Measurements from ENCODE around the gene PTCD3.

Gene PTCD3

DNA sequence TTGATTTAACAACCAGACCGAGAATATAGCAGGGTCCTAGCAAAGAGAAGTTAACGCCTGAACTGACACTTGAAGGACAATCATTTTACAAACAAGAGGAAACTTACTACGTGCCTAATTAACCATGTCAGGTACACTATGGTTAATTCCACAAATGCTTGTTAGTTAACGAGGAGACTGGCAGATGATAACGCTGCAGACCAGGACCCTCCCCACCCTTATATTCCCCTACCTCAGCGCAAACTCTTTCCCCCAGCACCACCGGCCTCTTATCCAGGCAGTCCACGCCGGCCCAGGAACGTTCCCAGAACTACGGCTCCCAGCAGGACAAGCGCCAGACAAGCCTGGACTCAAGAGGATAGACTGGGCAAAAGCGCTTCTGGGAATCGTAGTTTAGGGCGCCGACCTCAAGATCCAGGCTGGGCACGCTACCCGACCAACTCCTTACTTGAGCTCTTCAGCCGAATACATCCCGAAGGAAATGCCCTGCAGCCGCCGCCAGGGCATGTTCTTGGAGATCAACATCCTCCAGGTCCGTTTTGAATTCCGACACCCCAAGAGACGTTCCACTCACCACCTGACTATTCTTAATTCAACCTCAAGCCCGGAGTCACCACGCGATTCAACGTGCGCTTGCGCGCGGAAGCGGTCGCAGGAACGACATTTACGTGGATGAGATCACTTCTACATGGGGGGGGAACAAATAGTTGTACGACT is 625 bp upstream of the PTCD3 start, which contains the start of gene POLR1A:
Gene POLR1A, minus strand, starts transcription at position 635 of the 717 bp plus-strand sequence. Its CDS starts 110 bp downstream, at position 525.
- H3K4me1 Mint-ChIP-seq (ENCODE audit: low read depth) = peaks cover 50% of the 10 kb centered on the region
- H3K4me3 Mint-ChIP-seq = peak within 1 kb of the TSS; percentile 90
- H3K27ac Mint-ChIP-seq = peak within 1 kb of the TSS; percentile 99
- peaks cover 30% of the 10 kb centered on the region for H3K36me3 Mint-ChIP-seq (ENCODE audit: low read depth)
- H3K27me3 Mint-ChIP-seq (ENCODE audit: low read depth) = no peaks in the 10 kb centered on the region
- H3K9me3 Mint-ChIP-seq = peaks cover 5% of the 10 kb centered on the region

DNA sequence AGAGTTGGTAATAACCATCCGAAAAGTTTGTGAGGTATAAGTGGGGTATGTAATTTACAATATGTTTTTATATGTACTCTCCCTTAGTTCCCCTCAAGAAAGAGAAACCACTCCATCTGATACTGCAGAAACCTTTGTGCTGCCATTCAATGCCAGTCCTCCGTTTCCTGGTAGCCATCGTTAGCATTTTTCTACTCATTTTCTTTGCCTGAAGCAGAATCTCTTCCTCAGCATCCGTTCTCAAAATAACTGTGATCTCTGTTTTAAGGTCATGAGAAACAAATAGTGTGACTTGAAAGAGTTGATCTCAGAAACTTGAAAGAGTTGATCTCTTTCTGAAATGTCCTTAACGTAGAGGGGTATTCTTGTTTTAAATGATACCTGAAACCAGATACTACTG is 996 bp downstream of the PTCD3 start:
- peaks cover 48% of the 10 kb centered on the region for H3K4me1 Mint-ChIP-seq (ENCODE audit: low read depth)
- H3K27ac Mint-ChIP-seq = peak overlapping the region; percentile 99
- peak overlapping the region; percentile 90 for H3K4me3 Mint-ChIP-seq
- H3K27me3 Mint-ChIP-seq (ENCODE audit: low read depth) = no peaks in the 10 kb centered on the region
- H3K9me3 Mint-ChIP-seq = peaks cover 5% of the 10 kb centered on the region
- peaks cover 34% of the 10 kb centered on the region for H3K36me3 Mint-ChIP-seq (ENCODE audit: low read depth)

DNA sequence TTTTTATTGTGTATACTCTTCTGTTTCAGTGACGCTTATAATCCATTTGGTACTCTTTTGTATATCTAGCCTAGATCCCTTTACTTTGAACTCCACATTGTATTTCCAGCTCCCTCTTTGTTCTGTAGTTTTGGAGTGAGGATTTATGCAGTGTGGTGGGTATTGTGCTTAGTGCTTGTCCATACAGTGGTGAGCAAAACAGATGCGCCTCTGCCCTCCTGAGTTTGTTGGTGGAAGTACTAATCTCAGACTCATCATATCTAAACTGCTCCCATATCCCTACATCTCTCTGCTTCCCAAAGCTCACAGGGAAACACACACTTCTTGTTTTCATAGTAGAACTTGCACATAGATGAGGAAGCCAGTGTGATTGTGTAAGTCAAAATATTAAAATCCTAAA is 12.1 kb downstream of the PTCD3 start:
- Mint-ChIP-seq H3K4me3 (no peak overlapping the region), H3K36me3 (ENCODE audit: low read depth) (peaks cover 62% of the 10 kb centered on the region), H3K9me3 (no peaks in the 10 kb centered on the region), H3K27ac (no peak overlapping the region), H3K27me3 (ENCODE audit: low read depth) (no peaks in the 10 kb centered on the region), H3K4me1 (ENCODE audit: low read depth) (peaks cover 5% of the 10 kb centered on the region)

DNA sequence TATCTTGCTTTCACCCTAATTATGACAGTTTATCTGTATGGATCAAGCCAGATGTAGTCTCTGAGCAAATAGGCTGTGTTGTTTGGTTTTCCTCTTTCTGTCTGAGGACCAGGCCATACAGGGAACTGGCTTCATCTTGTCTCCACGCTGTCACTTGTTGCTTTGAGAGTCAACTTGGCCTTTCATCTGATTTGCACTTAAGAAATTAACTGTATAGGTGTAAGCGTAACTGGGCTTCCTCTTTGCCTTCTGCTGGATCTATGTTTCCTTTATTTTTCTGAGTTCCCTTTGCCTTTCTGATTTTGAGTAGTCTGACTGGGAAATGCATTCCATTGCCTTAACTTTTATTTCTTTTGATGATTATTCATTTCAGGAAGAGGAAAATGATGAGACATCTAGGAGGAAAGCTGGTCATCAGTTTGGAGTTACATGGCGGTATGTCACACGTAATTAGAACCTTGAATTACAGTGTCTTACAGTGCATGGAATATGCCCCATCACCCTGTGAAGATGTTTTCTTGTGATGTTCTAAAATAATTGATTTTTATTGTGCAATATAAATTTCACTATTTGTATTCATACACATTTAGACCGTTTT is 17.4 kb downstream of the PTCD3 start:
- Mint-ChIP-seq H3K36me3 (ENCODE audit: low read depth) (peaks cover 64% of the 10 kb centered on the region), H3K4me3 (no peak overlapping the region), H3K4me1 (ENCODE audit: low read depth) (no peaks in the 10 kb centered on the region), H3K27me3 (ENCODE audit: low read depth) (no peaks in the 10 kb centered on the region), H3K27ac (no peak overlapping the region), H3K9me3 (no peaks in the 10 kb centered on the region)

DNA sequence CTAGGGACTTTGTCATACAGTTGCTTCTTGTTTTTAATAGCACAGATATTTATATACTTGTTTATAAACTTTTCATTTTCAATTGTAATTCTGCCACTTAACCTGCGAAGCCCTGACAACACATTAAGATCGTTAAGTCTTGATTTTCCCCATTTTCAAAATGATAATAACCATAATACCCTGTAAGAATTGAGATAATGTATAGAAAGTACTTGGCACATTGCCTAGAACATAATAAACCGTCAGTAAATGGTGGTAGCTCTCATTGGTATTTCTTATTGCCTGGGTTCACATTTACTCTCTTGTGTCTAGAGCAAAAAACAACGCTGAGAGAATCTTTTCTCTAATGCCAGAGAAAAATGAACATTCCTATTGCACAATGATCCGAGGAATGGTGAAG is 18.6 kb downstream of the PTCD3 start:
- Mint-ChIP-seq H3K9me3 (no peaks in the 10 kb centered on the region), H3K4me1 (ENCODE audit: low read depth) (no peaks in the 10 kb centered on the region), H3K36me3 (ENCODE audit: low read depth) (peaks cover 61% of the 10 kb centered on the region), H3K4me3 (no peak overlapping the region), H3K27ac (no peak overlapping the region), H3K27me3 (ENCODE audit: low read depth) (no peaks in the 10 kb centered on the region)

DNA sequence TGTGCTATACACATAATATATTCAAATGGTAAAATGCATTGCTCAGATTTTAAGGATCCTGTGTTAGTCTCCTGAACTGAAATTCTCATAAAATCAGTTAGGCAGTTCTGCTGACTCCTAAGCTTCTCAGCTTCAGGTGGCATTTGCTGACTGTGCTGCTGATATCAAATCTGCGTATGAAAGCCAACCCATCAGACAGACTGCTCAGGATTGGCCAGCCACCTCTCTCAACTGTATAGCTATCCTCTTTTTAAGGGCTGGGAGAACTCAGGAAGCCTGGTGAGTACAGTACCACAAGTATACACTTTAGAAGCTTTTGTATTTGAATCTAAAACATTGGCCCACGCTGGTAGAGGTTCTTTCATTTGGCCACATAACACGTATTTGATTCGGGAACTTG is 28.7 kb downstream of the PTCD3 start:
- peaks cover 71% of the 10 kb centered on the region for H3K36me3 Mint-ChIP-seq (ENCODE audit: low read depth)
- peaks cover 2% of the 10 kb centered on the region for H3K4me1 Mint-ChIP-seq (ENCODE audit: low read depth)
- H3K27me3 Mint-ChIP-seq (ENCODE audit: low read depth) = no peaks in the 10 kb centered on the region
- no peak overlapping the region for H3K27ac Mint-ChIP-seq
- no peaks in the 10 kb centered on the region for H3K9me3 Mint-ChIP-seq
- no peak overlapping the region for H3K4me3 Mint-ChIP-seq

DNA sequence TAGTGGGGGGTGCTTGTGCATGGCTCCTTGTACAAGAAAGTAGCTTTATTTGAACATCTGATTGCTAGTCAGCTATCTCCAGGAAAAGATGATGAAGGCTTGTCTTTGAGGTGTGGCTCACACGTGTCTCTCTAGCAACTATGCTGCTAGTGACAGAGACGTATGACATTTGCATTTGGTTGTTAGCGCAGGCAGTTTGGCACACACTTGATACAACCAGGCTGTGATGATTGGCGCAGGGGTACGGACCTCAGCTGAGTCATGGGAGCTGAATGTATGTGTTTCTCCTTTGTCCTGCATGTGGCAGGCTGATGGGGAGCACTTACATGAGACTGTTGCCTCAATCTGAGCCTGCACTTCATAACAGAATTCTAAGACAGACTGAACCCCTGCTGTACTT is 29.6 kb downstream of the PTCD3 start:
- peaks cover 71% of the 10 kb centered on the region for H3K36me3 Mint-ChIP-seq (ENCODE audit: low read depth)
- no peak overlapping the region for H3K4me3 Mint-ChIP-seq
- no peaks in the 10 kb centered on the region for H3K27me3 Mint-ChIP-seq (ENCODE audit: low read depth)
- H3K27ac Mint-ChIP-seq = no peak overlapping the region
- no peaks in the 10 kb centered on the region for H3K9me3 Mint-ChIP-seq
- peaks cover 2% of the 10 kb centered on the region for H3K4me1 Mint-ChIP-seq (ENCODE audit: low read depth)

DNA sequence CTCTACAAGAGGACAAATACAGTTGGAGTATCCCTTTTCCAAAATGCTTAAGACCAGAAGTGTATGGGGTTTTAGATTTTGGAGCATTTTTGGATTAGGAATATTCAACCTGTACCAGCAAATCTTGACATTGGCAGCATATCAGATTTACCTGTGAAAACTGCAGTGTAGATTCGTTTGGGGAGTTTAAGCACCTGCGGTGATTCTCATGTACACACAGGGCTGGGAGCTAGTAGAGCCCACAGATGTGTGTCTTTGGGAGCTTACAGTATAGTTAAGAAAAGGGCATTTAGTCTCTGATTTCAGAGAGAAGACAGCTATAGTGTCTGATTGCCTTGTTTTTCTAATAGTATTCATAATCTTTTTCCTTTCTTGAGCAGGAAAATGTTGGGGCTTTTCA is 30.1 kb downstream of the PTCD3 start:
- Mint-ChIP-seq H3K9me3 (no peaks in the 10 kb centered on the region), H3K4me3 (no peak overlapping the region), H3K36me3 (ENCODE audit: low read depth) (peaks cover 70% of the 10 kb centered on the region), H3K4me1 (ENCODE audit: low read depth) (peaks cover 2% of the 10 kb centered on the region), H3K27me3 (ENCODE audit: low read depth) (no peaks in the 10 kb centered on the region), H3K27ac (no peak overlapping the region)

DNA sequence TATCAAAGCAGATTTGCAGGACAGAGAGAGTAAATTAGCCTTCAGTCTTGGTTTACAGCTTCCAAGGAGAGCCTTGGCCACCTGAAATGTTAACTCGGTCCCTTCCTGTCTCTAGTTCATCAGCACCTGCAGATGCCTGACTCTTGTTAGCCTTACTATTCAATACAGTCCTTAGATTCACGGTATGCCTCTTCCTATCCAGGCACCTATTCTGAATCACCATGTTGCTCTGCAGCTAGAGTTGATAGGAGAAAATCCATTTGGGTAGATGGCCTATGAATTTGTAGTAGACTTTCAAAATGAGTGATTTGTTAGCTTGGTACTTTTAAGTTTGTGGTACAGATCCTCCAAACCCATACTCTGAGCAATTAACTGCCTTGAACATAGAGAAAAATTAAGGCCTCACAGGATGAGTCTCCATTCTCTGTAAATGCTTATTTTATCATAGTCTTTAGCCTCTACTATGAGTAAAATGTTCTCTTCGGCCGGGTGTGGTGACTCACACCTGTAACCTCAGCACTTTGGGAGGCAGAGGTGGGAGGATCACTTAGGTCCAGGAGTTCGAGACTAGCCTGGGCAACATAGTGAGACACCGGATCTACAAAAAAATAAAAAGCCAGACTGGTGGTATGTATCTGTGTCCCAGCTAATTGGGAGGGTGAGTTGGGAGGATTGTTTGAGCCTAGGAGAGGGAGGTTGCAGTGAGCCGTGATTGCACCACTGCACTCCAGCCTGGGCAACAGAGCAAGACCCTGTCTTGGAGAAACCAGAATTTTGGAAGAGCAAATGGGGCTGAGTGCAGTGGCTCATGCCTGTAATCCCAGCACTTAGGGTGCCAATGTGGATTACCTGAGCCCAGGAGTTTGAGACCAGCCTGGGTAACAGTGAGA is 32.9 kb downstream of the PTCD3 start:
- peaks cover 2% of the 10 kb centered on the region for H3K4me1 Mint-ChIP-seq (ENCODE audit: low read depth)
- no peak overlapping the region for H3K4me3 Mint-ChIP-seq
- H3K9me3 Mint-ChIP-seq = no peaks in the 10 kb centered on the region
- H3K27me3 Mint-ChIP-seq (ENCODE audit: low read depth) = no peaks in the 10 kb centered on the region
- no peak overlapping the region for H3K27ac Mint-ChIP-seq
- H3K36me3 Mint-ChIP-seq (ENCODE audit: low read depth) = peaks cover 65% of the 10 kb centered on the region

DNA sequence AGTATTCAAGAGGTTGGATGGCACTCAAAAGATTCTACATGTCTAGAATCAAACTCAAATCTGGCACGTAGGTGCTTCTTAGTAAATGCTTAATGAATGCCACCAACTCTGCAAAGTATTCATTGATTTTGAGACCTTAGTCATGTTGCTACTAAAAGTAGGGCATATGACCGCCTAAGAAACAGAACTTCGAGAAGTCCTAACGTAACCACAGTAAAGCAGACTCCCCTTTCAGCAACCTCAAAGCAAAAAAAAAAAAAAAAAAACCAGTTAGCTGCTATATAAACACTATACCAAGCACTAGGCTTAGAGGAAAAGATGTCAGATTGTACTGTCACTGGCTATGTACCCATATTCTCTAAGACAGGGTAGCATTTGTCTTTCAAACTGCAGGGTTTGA is 33.9 kb downstream of the PTCD3 start:
- Mint-ChIP-seq H3K36me3 (ENCODE audit: low read depth) (peaks cover 65% of the 10 kb centered on the region), H3K4me3 (no peak overlapping the region), H3K4me1 (ENCODE audit: low read depth) (peaks cover 5% of the 10 kb centered on the region), H3K9me3 (no peaks in the 10 kb centered on the region), H3K27me3 (ENCODE audit: low read depth) (no peaks in the 10 kb centered on the region), H3K27ac (no peak overlapping the region)

DNA sequence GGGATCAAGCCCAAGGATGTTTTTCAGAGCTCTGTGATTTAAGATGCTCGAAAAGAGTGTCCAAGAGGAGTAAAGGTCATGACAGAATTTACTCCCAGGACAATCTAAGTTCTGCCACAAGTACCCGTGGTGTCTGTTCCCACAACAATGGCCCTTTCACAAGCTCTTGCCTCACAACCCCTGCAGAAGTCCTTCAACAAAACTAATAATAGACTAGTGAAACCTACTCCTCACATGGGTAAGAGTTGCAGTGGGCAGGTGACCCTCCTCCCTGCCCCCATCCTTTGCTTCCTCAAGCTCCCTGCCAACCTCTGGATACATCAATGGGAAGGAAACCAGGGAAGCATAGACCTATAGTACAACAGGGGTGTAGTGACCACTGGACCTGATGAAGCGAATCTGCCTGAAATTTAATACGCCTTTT is 34.9 kb downstream of the PTCD3 start:
- no peak overlapping the region for H3K4me3 Mint-ChIP-seq
- H3K27ac Mint-ChIP-seq = no peak overlapping the region
- no peaks in the 10 kb centered on the region for H3K27me3 Mint-ChIP-seq (ENCODE audit: low read depth)
- H3K4me1 Mint-ChIP-seq (ENCODE audit: low read depth) = peaks cover 5% of the 10 kb centered on the region
- peaks cover 58% of the 10 kb centered on the region for H3K36me3 Mint-ChIP-seq (ENCODE audit: low read depth)
- H3K9me3 Mint-ChIP-seq = no peaks in the 10 kb centered on the region

DNA sequence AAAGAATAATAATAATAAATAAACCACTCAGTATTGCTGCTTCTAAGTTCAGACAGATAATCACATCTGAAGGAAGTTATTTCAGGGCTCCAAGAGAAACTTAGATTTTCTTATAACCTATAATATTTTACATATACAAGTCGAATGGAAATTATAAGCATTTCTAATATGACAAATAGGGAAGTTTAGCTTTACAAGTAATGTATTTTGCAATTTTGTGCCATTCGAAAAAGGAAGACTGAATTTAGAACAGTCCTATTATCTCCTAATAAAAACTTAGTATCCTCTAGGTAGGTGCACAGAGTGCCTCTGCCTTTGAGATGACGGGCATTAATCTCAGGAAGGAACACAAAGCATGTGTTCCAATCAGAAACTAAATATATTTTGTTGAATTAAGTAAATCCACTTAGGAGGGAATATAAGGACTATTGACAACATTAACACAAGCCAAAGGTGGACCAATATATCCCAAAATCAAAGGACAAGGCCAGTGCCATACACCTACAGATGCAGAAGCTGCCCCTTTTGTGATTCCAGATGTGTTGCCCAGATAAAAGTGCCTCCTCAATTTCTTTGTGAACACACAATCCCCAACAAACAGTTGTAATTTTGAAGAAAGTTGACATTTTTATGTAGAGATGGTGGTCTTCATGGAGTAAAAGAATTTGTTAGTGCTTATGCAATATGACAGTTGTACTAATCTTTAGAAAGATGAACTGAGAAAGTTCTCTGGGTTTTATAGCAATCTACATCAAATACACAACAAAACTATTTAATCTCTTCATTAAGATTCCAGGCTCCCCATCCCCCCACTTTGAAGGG is 36.6 kb downstream of the PTCD3 start:
- no peak overlapping the region for H3K4me3 Mint-ChIP-seq
- H3K27ac Mint-ChIP-seq = no peak overlapping the region

DNA sequence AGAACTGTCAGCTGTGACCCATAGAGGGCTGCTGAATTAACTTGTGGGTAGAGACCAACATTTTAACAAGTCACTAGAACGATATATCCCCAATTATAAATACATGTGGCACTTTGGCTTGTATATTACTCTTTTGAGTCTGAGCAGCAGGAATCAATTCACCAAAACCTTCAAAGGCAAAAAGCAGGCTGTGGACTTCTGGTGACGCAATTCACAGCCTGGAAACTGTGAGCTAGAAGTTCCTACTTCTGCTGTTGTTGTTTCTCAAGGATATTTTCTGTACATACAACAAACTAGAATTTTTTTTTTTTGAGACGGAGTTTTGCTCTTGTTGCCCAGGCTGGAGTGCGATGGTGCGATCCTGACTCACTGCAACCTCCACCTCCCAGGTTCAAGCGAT is 37.3 kb downstream of the PTCD3 start:
- Mint-ChIP-seq H3K9me3 (no peaks in the 10 kb centered on the region), H3K27me3 (ENCODE audit: low read depth) (no peaks in the 10 kb centered on the region), H3K4me1 (ENCODE audit: low read depth) (peaks cover 5% of the 10 kb centered on the region), H3K4me3 (no peak overlapping the region), H3K36me3 (ENCODE audit: low read depth) (peaks cover 53% of the 10 kb centered on the region), H3K27ac (no peak overlapping the region)

More for the DNA sequence above, 36.6 kb downstream of the PTCD3 start:
- H3K27me3 Mint-ChIP-seq (ENCODE audit: low read depth) = no peaks in the 10 kb centered on the region
- no peaks in the 10 kb centered on the region for H3K9me3 Mint-ChIP-seq
- H3K4me1 Mint-ChIP-seq (ENCODE audit: low read depth) = peaks cover 5% of the 10 kb centered on the region
- peaks cover 54% of the 10 kb centered on the region for H3K36me3 Mint-ChIP-seq (ENCODE audit: low read depth)
